GM12878 (cell line): ENCODE data around the gene PHF23. TPM values are rescaled to one million over a fixed set of nuclear protein-coding genes. Genes with fewer than 3 reads are reported as not detected.
A peak's percentile ranks its signal among the peaks of the same experiment; 100 is the strongest.

ENCODE experiments used
- ATF7 ChIP-seq: fragments of 450-650 bp; IDR thresholded peaks from 2 replicates; pipeline ENCODE4 v1.6.1; 2016; ENCODE audit warnings: low read depth, mild to moderate bottlenecking
- HDGF ChIP-seq: fragments of 450-650 bp; IDR thresholded peaks from 2 replicates; pipeline ENCODE4 v1.6.1; 2016; ENCODE audit warnings: antibody characterized with exemption
- IKZF2 ChIP-seq, 2 experiments: fragments of 450-650 bp; IDR thresholded peaks; 2 replicates each; pipeline ENCODE4 v1.6.1; 2017; ENCODE audit warnings: mild to moderate bottlenecking in 2 of 2, moderate library complexity in 2 of 2
- KLF5 ChIP-seq: fragments of 450-650 bp; IDR thresholded peaks from 2 replicates; pipeline ENCODE4 v1.6.1; 2014; ENCODE audit warnings: mild to moderate bottlenecking; ENCODE audit not compliant: partially characterized antibody
- MTA2 ChIP-seq: fragments of 450-650 bp; IDR thresholded peaks from 2 replicates; pipeline ENCODE4 v1.6.1; 2016; ENCODE audit warnings: low read depth, mild to moderate bottlenecking, moderate library complexity
- PRDM15 ChIP-seq: fragments of 450-650 bp; formaldehyde crosslinking; IDR thresholded peaks from 2 replicates; pipeline ENCODE4 v1.4.0; 2020; ENCODE audit warnings: mild to moderate bottlenecking, moderate library complexity
- ZNF217 ChIP-seq: fragments of 450-650 bp; IDR thresholded peaks from 2 replicates; pipeline ENCODE4 v1.6.1; 2017; ENCODE audit warnings: antibody characterized with exemption, mild to moderate bottlenecking
- polyA plus RNA-seq, 11 experiments: library from polyadenylated mRNA; depleted of rRNA in 4 of 11; unstranded in 6 of 11; stranded (reverse) in 5 of 11; fragments of >200 nt; fragmentation: Nextera tagmentation in 4 of 11; fragmentation: Illumina TruSeq in 1 of 11; extraction: Ambion mirVana in 4 of 11; extraction: Trizol in 1 of 11; gene quantifications; 1 replicate in 1 of 11; 2 replicates in 10 of 11; pipeline versions ENCODE4 v1.2.1 to v1.2.3, GENCODE V29; 2011 to 2016; ENCODE audit warnings: inconsistent platforms in 2 of 11, missing spikeins in 2 of 11, low read depth in 1 of 11
- total RNA-seq, 4 experiments: library from RNA; depleted of rRNA in 3 of 4; stranded (reverse); fragments of >200 nt in 3 of 4; fragmentation: Illumina TruSeq in 1 of 4; extraction: Trizol in 1 of 4; gene quantifications; 2 replicates each; pipeline versions ENCODE4 v1.2.1 to v1.2.3, GENCODE V29; 2013 to 2021

Gene PHF23
- total and polyA plus RNA-seq, 10 of the 15 experiments (the other 5 are each of a cell fraction or from before 2014, with no cell fraction given): 8.2 to 84.8 (median 32.6) TPM

DNA sequence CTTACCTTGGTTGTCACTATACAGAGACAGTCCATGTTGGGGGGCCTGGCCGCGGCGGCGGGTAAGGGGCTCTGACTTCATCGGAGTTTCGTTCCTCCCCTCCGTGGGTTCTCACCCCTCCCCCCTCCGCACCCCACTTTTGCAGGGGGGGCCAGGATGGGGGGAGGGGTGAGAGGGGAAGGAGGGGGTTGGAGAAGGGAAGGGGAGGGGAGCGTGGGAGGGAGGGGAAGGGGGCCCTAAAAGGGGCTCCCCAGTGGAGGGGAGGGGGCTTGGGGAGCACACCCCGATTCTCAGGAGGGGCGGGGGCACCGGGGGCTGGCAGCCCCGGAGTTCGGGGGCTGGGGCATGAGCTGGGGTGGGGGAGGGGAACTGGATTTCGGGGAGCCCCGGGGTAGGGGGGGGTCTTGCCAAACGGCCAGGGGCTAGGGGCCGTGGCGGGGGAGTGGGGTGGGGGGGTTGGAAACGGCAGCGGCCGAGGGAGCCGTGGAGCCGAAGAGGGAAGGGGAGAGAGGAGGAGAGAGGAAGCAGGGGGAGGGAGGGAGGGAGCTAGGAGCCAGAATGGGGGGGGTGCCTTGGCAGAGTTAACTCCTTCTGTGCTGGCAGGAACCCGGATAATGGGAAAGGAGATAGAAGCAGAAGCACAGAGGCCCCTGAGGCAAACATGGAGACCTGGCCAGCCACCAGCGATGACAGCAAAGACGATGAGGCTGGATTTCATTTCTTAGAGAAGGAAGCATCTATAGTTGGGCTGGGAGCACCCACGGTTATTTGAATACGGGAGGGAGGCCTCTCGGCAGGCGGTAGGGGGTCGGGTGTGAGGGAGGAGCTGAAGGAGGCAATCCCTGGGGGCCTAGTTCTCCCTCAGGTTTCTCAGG lies 21.9 kb downstream of the PHF23 start (continued):
- peak in 1 of 2 experiments; percentile 34; a peak in 1 of 4 replicates for TF ChIP-seq IKZF2 (IDR thresholded peaks at IDR 0.05)
- TF ChIP-seq ATF7: 0 out of 2 replicates have a peak, but pooled peaks have one; percentile 14
- TF ChIP-seq KLF5: no peak
- TF ChIP-seq HDGF: peak; percentile 57; the same call in 1 of the 2 replicates
- no peak for TF ChIP-seq PRDM15 (CRISPR knock-in tag)
- TF ChIP-seq ZNF217: no peak
- peak; percentile 27; the same call in 1 of the 2 replicates for TF ChIP-seq MTA2
